Gastroesophageal sphincter (tissue), 4 donors: ENCODE measurements around the gene GNG4. TPM values are rescaled to one million over a fixed set of nuclear protein-coding genes. Genes with fewer than 3 reads are reported as not detected.
"Not testable (repeated sequence)": the region's sequence is repeated elsewhere in the genome, so short reads cannot be mapped to it uniquely, and the experiment has no call there.

Experiments used
- ATAC-seq: fragments of 150-250 bp; one replicate; pipeline ENCODE4 v1.9.1; 2016; ENCODE audit warnings: mild to moderate bottlenecking, moderate library complexity
- H3K27ac ChIP-seq, 4 donors: fragments of 200-600 bp; sonication (generic) in 3 of 4; 1 replicate in 3 of 4; 2 replicates in 1 of 4; pipeline ENCODE4 v1.5.1; 2016 to 2019
- H3K27me3 ChIP-seq: fragments of 200-600 bp; sonication (generic); one replicate; pipeline ENCODE4 v1.5.1; 2019
- H3K36me3 ChIP-seq, 2 donors: fragments of 200-600 bp; sonication (generic); one replicate each; pipeline ENCODE4 v1.5.1; 2019; ENCODE audit warnings: control low read depth in 1 of 2
- H3K4me1 ChIP-seq, 3 donors: fragments of 200-600 bp; sonication (generic); 1 replicate in 2 of 3; 2 replicates in 1 of 3; pipeline ENCODE4 v1.5.1; 2016 to 2019; ENCODE audit warnings: control low read depth in 2 of 3
- H3K4me3 ChIP-seq, 2 donors: fragments of 200-600 bp; sonication (generic); one replicate each; pipeline ENCODE4 v1.5.1; 2019; ENCODE audit warnings: mild to moderate bottlenecking in 1 of 2, moderate library complexity in 1 of 2
- H3K9me3 ChIP-seq, 3 donors: fragments of 200-600 bp; sonication (generic); one replicate each; pipeline ENCODE4 v1.5.1; 2017 to 2019; ENCODE audit warnings: control low read depth in 2 of 3
- CTCF ChIP-seq, 4 experiments: fragments of 200-600 bp in 2 of 4; fragments of 450-650 bp in 2 of 4; sonication (generic) in 1 of 4; IDR thresholded peaks; one replicate each; pipeline ENCODE4 v1.5.1; 2017 to 2019; ENCODE audit warnings: antibody characterized with exemption in 4 of 4, mild to moderate bottlenecking in 2 of 4, moderate library complexity in 2 of 4
- EP300 ChIP-seq: sonication (generic); formaldehyde crosslinking; IDR thresholded peaks from one replicate; pipeline ENCODE4 v1.6.1; 2017; ENCODE audit warnings: antibody characterized with exemption, mild to moderate bottlenecking
- POLR2A ChIP-seq, 2 donors: fragments of 450-650 bp; IDR thresholded peaks; one replicate each; pipeline ENCODE4 v1.6.1; 2017; ENCODE audit warnings: antibody characterized with exemption in 2 of 2, mild to moderate bottlenecking in 2 of 2, moderate library complexity in 1 of 2
- POLR2AphosphoS5 ChIP-seq: sonication (generic); formaldehyde crosslinking; IDR thresholded peaks from one replicate; pipeline ENCODE4 v1.6.1; 2017; ENCODE audit warnings: antibody characterized with exemption
- WGBS, 2 donors: methylation state at CpG; one replicate each; pipeline ENCODE4 v1.1.5; 2018; ENCODE audit warnings: low coverage in 1 of 2; 5-methylcytosine and 5-hydroxymethylcytosine counted together
- total RNA-seq, 4 donors: library from RNA; depleted of rRNA; stranded (reverse); fragments of >200 nt; gene quantifications; one replicate each; pipeline ENCODE4 v1.1.0, GENCODE V29; 2016

Gene GNG4
- total RNA-seq, 4 donors from 2014 or later, result 0.40 to 0.73 (median 0.52) TPM; not detected in 1

GRCh38 chr1:235549351-235550139, 100.0 kb downstream of the GNG4 start:
- Histone ChIP-seq H3K36me3 (no peaks in the 10 kb centered on the region), H3K27me3 (peaks cover 11% of the 10 kb centered on the region), H3K9me3 (no peaks in the 10 kb centered on the region), H3K4me1 (no peaks in the 10 kb centered on the region), H3K4me3 (no peak overlapping the region), H3K27ac (no peak overlapping the region)
- 72 to 83% methylated on average over 10 to 13 of the region's 13 CpGs for WGBS, 2 donors
- no peak for ATAC-seq
- no peak for TF ChIP-seq EP300
- TF ChIP-seq CTCF (IDR thresholded peaks at IDR 0.05), result no peak
- TF ChIP-seq POLR2A (IDR thresholded peaks at IDR 0.05), result no peak
- no peak for TF ChIP-seq POLR2AphosphoS5

- not testable (repeated sequence) for H3K9me3 ChIP-seq, H3K36me3 ChIP-seq, ATAC-seq, H3K27ac ChIP-seq, H3K4me3 ChIP-seq, H3K4me1 ChIP-seq
- 44 to 56% methylated on average over 5 to 7 of the region's 10 CpGs for WGBS, 2 donors
- H3K27me3 ChIP-seq, result peaks cover 15% of the 10 kb centered on the region
These were observed 103.0 kb downstream of the GNG4 start for GRCh38 chr1:235546369-235547155.

DNA sequence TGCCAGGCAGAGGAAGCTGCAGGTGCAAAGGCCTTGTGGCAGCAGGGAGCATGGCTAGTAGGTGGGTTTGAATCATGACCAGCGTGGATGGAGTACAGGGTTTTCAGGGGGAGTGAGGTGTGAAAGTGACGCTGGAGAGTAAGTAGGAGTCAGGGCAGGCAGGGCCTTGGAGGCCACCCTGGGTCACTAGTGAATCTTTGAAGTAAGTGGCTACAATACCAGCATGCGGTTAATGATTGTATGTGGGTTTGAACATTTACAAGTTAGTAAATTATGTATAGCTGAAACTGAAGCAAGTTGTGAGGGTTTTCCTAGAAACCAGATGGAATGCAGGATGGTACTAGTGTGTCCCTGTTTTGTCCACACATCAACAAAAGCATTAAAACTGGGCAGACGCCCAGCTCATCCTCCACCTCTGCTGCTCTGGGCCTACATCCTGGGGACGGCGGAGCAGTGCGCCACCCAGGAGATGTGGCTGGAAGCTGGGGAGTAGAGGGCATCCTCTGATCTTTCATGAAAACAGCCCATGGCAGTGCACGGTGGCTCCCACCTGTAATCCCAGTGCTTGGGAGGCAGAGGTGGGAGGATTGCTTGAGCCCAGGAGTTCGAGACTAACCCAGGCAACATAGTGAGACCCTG, 104.2 kb downstream of the GNG4 start:
- 86 to 90% methylated on average over 4 to 7 of the region's 9 CpGs for WGBS, 2 donors
- peaks cover 15% of the 10 kb centered on the region for H3K27me3 ChIP-seq
- no peaks in the 10 kb centered on the region for H3K9me3 ChIP-seq
- no peak for ATAC-seq
- TF ChIP-seq EP300, result no peak
- TF ChIP-seq CTCF (IDR thresholded peaks at IDR 0.05), result no peak
- TF ChIP-seq POLR2AphosphoS5, result no peak
- no peak for TF ChIP-seq POLR2A (IDR thresholded peaks at IDR 0.05)
- H3K4me3 ChIP-seq, result no peak overlapping the region
- H3K4me1 ChIP-seq, result no peaks in the 10 kb centered on the region
- H3K36me3 ChIP-seq, result no peaks in the 10 kb centered on the region
- H3K27ac ChIP-seq, result no peak overlapping the region

- H3K4me1 ChIP-seq, H3K36me3 ChIP-seq, H3K4me3 ChIP-seq, H3K27ac ChIP-seq, ATAC-seq, H3K9me3 ChIP-seq: not testable (repeated sequence)
- H3K27me3 ChIP-seq, result peaks cover 15% of the 10 kb centered on the region
- 47 to 87% methylated on average over 4 of the region's 7 CpGs for WGBS, 2 donors
These were observed 106.7 kb downstream of the GNG4 start for GRCh38 chr1:235542845-235543244.

- ATAC-seq, result no peak
- Histone ChIP-seq H3K27me3 (peaks cover 11% of the 10 kb centered on the region), H3K27ac (no peak overlapping the region), H3K9me3 (no peaks in the 10 kb centered on the region), H3K4me3 (no peak overlapping the region), H3K36me3 (no peaks in the 10 kb centered on the region), H3K4me1 (no peaks in the 10 kb centered on the region)
- no peak for TF ChIP-seq POLR2A (IDR thresholded peaks at IDR 0.05)
- no peak for TF ChIP-seq EP300
- no peak for TF ChIP-seq CTCF (IDR thresholded peaks at IDR 0.05)
- TF ChIP-seq POLR2AphosphoS5, result no peak
- WGBS, 2 donors, result 71 to 81% methylated on average over 6 to 8 of the region's 8 CpGs
These were observed 116.0 kb downstream of the GNG4 start for GRCh38 chr1:235533476-235534168.
